Spleen (tissue), 7 donors: Measurements from ENCODE around the gene HSDL2.

Experiments
- POLR2A ChIP-seq, 3 donors: fragments of 450-650 bp; IDR thresholded peaks; one replicate each; pipeline ENCODE4 v1.5.1; 2017; ENCODE audit warnings: antibody characterized with exemption in 3 of 3, mild to moderate bottlenecking in 1 of 3
- POLR2AphosphoS5 ChIP-seq, 3 donors: sonication (generic); formaldehyde crosslinking; IDR thresholded peaks; one replicate each; pipeline ENCODE4 v1.5.1; 2017; ENCODE audit warnings: antibody characterized with exemption in 3 of 3
- TF ChIP-seq, protein P1 (sequence below), 11 experiments: fragments of 200-600 bp in 7 of 11; fragments of 450-650 bp in 4 of 11; sonication (generic) in 4 of 11; IDR thresholded peaks in 8 of 11; conservative IDR thresholded peaks in 3 of 11; 1 replicate in 7 of 11; 2 replicates in 4 of 11; pipeline versions ENCODE4 v1.4.0 to v1.8.0; 2016 to 2021; ENCODE audit warnings: antibody characterized with exemption in 11 of 11, inconsistent platforms in 4 of 11, mild to moderate bottlenecking in 1 of 11
- donor health status: DM: no; HTN: no; CAD: no; lungs with moderate emphysema.
- donor health status: DM: no; HTN: no; CAD: no.
- donor health status: DM: no; HTN: no; CAD: no.

DNA sequence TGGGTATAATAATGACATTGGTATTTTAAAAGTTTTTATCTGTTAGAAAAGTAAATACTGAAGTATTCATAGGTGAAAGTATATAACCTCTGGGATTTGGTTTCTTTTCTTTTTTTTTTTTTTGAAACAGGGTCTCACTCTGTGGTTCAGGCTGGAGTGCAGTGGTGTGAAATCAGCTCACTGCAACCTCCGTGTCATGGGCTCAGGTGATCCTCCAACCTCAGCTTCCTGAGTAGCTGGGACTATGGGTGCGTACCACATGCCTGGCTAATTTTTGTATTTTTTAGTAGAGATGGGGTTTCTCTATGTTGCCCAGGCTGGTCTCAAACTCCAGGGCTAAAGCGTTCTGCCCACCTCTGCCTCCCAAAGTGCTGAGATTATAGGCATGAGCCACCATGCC lies 7.2 kb downstream of the HSDL2 start:
- TF ChIP-seq, protein P1, sequence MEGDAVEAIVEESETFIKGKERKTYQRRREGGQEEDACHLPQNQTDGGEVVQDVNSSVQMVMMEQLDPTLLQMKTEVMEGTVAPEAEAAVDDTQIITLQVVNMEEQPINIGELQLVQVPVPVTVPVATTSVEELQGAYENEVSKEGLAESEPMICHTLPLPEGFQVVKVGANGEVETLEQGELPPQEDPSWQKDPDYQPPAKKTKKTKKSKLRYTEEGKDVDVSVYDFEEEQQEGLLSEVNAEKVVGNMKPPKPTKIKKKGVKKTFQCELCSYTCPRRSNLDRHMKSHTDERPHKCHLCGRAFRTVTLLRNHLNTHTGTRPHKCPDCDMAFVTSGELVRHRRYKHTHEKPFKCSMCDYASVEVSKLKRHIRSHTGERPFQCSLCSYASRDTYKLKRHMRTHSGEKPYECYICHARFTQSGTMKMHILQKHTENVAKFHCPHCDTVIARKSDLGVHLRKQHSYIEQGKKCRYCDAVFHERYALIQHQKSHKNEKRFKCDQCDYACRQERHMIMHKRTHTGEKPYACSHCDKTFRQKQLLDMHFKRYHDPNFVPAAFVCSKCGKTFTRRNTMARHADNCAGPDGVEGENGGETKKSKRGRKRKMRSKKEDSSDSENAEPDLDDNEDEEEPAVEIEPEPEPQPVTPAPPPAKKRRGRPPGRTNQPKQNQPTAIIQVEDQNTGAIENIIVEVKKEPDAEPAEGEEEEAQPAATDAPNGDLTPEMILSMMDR (IDR thresholded peaks at IDR 0.05 in 8 of 11, conservative IDR thresholded peaks at IDR 0.05 in 3 of 11), result no peak
- TF ChIP-seq POLR2AphosphoS5 (IDR thresholded peaks at IDR 0.05) (no peak), POLR2A (IDR thresholded peaks at IDR 0.05) (no peak)
